Measurements from ENCODE around the gene MPRIP. TPM values are rescaled to one million over a fixed set of nuclear protein-coding genes. Genes with fewer than 3 reads are reported as not detected.

The MPRIP gene
- total RNA-seq, 1 experiment from 2014 or later = 284 TPM

DNA sequence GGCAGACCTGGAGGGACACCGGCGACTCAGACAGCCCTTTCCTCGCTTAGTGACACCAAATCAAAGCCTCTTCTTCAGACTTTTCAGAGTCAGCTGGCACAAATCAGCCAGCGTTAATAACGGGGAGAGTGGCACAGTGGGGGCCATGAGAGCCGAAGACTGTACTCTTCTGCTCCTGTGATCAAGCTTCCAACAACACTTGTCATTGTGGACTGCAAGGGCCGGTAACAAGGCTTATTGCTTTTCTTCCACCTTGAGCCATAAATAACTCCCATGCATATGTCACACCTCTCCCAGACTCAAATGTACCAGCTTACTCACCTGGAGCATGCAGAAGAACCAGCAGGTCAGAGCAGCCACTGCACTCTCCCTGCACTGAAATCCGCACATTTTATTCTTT lies 181.9 kb downstream of the MPRIP start:
- Mint-ChIP-seq H3K4me1 (ENCODE audit: low read depth, unreplicated experiment) (no peaks in the 10 kb centered on the region), H3K27ac (ENCODE audit: unreplicated experiment) (no peak overlapping the region), H3K9me3 (ENCODE audit: unreplicated experiment) (no peaks in the 10 kb centered on the region), H3K27me3 (ENCODE audit: insufficient read depth, unreplicated experiment) (no peaks in the 10 kb centered on the region), H3K4me3 (ENCODE audit: unreplicated experiment) (no peak overlapping the region), H3K36me3 (ENCODE audit: insufficient read depth, unreplicated experiment) (peaks cover 84% of the 10 kb centered on the region)
- ChIA-PET CTCF (no interaction called here), POLR2A (no interaction called here)
- Histone ChIP-seq H3K9me3 (no peaks in the 10 kb centered on the region), H3K4me1 (no peaks in the 10 kb centered on the region), H3K36me3 (ENCODE audit: control insufficient read depth, insufficient read depth, low read length) (peaks cover 8% of the 10 kb centered on the region), H3K27me3 (replicated peaks; ENCODE audit: control insufficient read depth, insufficient read depth, low read length) (no peaks in the 10 kb centered on the region), H3K4me3 (ENCODE audit: low read depth, low read length) (no peak overlapping the region)
- TF ChIP-seq, protein P1, sequence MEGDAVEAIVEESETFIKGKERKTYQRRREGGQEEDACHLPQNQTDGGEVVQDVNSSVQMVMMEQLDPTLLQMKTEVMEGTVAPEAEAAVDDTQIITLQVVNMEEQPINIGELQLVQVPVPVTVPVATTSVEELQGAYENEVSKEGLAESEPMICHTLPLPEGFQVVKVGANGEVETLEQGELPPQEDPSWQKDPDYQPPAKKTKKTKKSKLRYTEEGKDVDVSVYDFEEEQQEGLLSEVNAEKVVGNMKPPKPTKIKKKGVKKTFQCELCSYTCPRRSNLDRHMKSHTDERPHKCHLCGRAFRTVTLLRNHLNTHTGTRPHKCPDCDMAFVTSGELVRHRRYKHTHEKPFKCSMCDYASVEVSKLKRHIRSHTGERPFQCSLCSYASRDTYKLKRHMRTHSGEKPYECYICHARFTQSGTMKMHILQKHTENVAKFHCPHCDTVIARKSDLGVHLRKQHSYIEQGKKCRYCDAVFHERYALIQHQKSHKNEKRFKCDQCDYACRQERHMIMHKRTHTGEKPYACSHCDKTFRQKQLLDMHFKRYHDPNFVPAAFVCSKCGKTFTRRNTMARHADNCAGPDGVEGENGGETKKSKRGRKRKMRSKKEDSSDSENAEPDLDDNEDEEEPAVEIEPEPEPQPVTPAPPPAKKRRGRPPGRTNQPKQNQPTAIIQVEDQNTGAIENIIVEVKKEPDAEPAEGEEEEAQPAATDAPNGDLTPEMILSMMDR (IDR thresholded peaks at IDR 0.05; ENCODE audit: insufficient read depth in 1 of 2, low read depth in 1 of 2, low read length in 1 of 2, severe bottlenecking in 1 of 2, unreplicated experiment in 1 of 2) = no peak
- BruUV-seq (replicated peaks) = no TSS peak
- intact Hi-C loops (cut with micrococcal nuclease; ENCODE audit: unreplicated experiment) = no loop called here
- no peak for DNase-seq

DNA sequence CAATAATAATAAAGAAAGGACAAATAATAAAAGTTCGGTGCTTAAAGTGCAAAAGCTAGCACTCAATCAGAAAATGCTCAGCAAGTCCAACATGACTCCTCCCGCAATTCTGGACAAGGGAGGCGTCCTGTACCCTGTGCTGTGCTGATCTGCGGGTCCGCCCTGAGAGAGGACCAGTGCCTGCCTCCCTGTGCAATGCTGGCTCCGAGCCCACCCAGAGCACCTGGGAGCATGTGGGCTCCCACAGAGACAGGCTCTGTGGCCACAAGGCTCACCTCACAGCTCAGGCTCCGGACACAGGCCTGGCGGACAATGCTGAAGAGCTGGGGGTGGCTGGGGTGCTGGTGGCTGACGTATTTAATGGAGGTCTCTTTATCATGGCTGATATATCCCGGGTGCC lies 183.6 kb downstream of the MPRIP start:
- Mint-ChIP-seq H3K27ac (ENCODE audit: unreplicated experiment) (no peak overlapping the region), H3K9me3 (ENCODE audit: unreplicated experiment) (no peaks in the 10 kb centered on the region), H3K36me3 (ENCODE audit: insufficient read depth, unreplicated experiment) (peaks cover 87% of the 10 kb centered on the region), H3K27me3 (ENCODE audit: insufficient read depth, unreplicated experiment) (no peaks in the 10 kb centered on the region), H3K4me3 (ENCODE audit: unreplicated experiment) (no peak overlapping the region), H3K4me1 (ENCODE audit: low read depth, unreplicated experiment) (no peaks in the 10 kb centered on the region)
- Histone ChIP-seq H3K27me3 (replicated peaks; ENCODE audit: control insufficient read depth, insufficient read depth, low read length) (no peaks in the 10 kb centered on the region), H3K4me1 (no peaks in the 10 kb centered on the region), H3K36me3 (ENCODE audit: control insufficient read depth, insufficient read depth, low read length) (peaks cover 8% of the 10 kb centered on the region), H3K4me3 (ENCODE audit: low read depth, low read length) (no peak overlapping the region), H3K9me3 (no peaks in the 10 kb centered on the region)
- TF ChIP-seq, protein P1 (IDR thresholded peaks at IDR 0.05; ENCODE audit: insufficient read depth in 1 of 2, low read depth in 1 of 2, low read length in 1 of 2, severe bottlenecking in 1 of 2, unreplicated experiment in 1 of 2) = no peak
- ChIA-PET POLR2A (no interaction called here), CTCF (no interaction called here)
- no peak for DNase-seq
- intact Hi-C loops (cut with micrococcal nuclease; ENCODE audit: unreplicated experiment) = no loop called here
- BruUV-seq (replicated peaks) = no TSS peak

DNA sequence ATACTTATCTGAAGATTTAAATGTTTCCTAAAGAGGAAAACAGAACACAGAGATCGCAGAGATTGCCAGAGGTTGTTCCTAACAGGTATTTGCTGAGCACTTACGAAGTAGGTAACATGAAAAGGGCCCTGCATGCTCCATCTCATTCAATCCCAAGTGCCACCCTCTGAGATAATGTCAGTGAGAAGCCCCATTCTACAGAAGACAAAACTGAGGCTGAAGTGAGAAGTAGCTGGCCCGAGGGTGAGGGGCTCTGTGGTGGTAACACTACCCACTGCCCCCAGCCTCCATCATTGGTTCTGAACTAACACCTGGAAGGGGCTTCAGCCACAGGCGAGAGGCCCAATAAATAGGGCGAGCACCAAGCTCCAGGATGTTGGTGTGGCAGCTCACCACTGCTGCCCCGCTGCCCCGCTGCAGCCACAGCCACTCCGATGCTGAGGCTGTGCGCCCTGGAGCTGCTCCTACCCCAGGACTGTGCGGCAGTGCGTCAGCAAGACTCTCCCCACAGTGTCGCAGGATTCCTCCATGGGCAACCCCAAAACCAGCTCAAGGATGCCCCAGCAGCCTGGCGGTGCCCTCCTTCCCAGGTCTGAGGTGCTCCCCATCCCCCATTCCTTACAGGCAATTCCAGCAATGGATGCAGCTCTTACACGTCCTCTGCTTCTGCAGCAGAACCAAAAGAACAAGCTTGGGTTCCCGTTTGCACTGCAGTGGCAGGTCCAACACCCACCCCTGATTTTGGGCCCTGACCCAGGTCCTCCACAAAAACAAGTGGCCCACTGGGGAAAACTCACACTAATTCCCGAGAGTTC lies 184.4 kb downstream of the MPRIP start:
- POLR2A ChIA-PET = no interaction called here
- intact Hi-C loops (cut with micrococcal nuclease; ENCODE audit: unreplicated experiment) = no loop called here
- H3K27me3 ChIP-seq (replicated peaks; ENCODE audit: control insufficient read depth, insufficient read depth, low read length) = no peaks in the 10 kb centered on the region
- H3K9me3 Mint-ChIP-seq (ENCODE audit: unreplicated experiment) = no peaks in the 10 kb centered on the region
- H3K27ac Mint-ChIP-seq (ENCODE audit: unreplicated experiment) = no peak overlapping the region
- BruUV-seq (replicated peaks) = no TSS peak
- CTCF ChIA-PET = no interaction called here
- TF ChIP-seq, protein P1 (IDR thresholded peaks at IDR 0.05; ENCODE audit: insufficient read depth in 1 of 2, low read depth in 1 of 2, low read length in 1 of 2, severe bottlenecking in 1 of 2, unreplicated experiment in 1 of 2) = no peak
- peaks cover 2% of the 10 kb centered on the region for H3K4me1 ChIP-seq
- peaks cover 3% of the 10 kb centered on the region for H3K4me1 Mint-ChIP-seq (ENCODE audit: low read depth, unreplicated experiment)
- H3K27me3 Mint-ChIP-seq (ENCODE audit: insufficient read depth, unreplicated experiment) = no peaks in the 10 kb centered on the region
- peaks cover 10% of the 10 kb centered on the region for H3K36me3 ChIP-seq (ENCODE audit: control insufficient read depth, insufficient read depth, low read length)
- H3K36me3 Mint-ChIP-seq (ENCODE audit: insufficient read depth, unreplicated experiment) = peaks cover 92% of the 10 kb centered on the region
- H3K4me3 ChIP-seq (ENCODE audit: low read depth, low read length) = no peak overlapping the region
- DNase-seq = no peak
- no peak overlapping the region for H3K4me3 Mint-ChIP-seq (ENCODE audit: unreplicated experiment)
- H3K9me3 ChIP-seq = no peaks in the 10 kb centered on the region
